GM12878 (cell line): ENCODE measurements around the gene GRN. TPM values are rescaled to one million over a fixed set of nuclear protein-coding genes. Genes with fewer than 3 reads are reported as not detected.

Experiments
- ATAC-seq: fragments of 200-7000 bp; cut with Tn5 transposase; 3 replicates; pipeline ENCODE4 v1.9.1; 2020; ENCODE audit warnings: mild to moderate bottlenecking, moderate library complexity
- BruUV-seq: library from RNA; stranded (reverse); fragments of 400-500 nt; replicated peaks from 2 replicates; lab custom pipeline; 2021; lab: Mats Ljungman, UMichigan
- CTCF ChIA-PET: fragments of 300-600 bp; sonication (Branson Sonifier 250); formaldehyde crosslinking; extraction: SDS; loops from one replicate; lab custom pipeline; 2021; ENCODE audit warnings: inconsistent platforms; lab: Yijun Ruan, JAX
- POLR2A ChIA-PET: fragments of 350-600 bp; formaldehyde crosslinking; extraction: SDS; loops from one replicate; lab custom pipeline; 2021; ENCODE audit warnings: inconsistent platforms; lab: Charles Lee
- RAD21 ChIA-PET: fragments of 300-600 bp; sonication (Branson Sonifier 250); formaldehyde crosslinking; loops from one replicate; lab custom pipeline; 2023; ENCODE audit warnings: antibody characterized with exemption; ENCODE audit not compliant: unreplicated experiment; lab: Charles Lee
- SMC1A ChIA-PET: fragments of 300-600 bp; sonication (Branson Sonifier 250); formaldehyde crosslinking; loops from one replicate; lab custom pipeline; 2023; ENCODE audit not compliant: unreplicated experiment, uncharacterized antibody; lab: Charles Lee
- DNase-seq: peaks from one replicate; pipeline ENCODE4 v3.0.0-alpha.2; 2011; ENCODE audit warnings: low read depth, low spot score
- FAIRE-seq: peaks from 3 replicates; lab custom pipeline; 2011; peaks lifted over from hg19 to GRCh38; lab: Jason Lieb, UNC
- H2AFZ ChIP-seq: 2 replicates; pipeline ENCODE4 v1.6.0; 2011; ENCODE audit warnings: low read depth, low read length, control low read depth; ENCODE audit not compliant: control insufficient read depth
- H3K27ac ChIP-seq: 2 replicates; pipeline ENCODE4 v1.5.1; 2011; ENCODE audit warnings: control low read depth; ENCODE audit not compliant: control insufficient read depth, insufficient read depth
- H3K27me3 ChIP-seq, 2 experiments: replicated peaks in 1 of 2; 2 replicates each; pipeline versions ENCODE4 v1.6.0 to v1.6.1; 2011; ENCODE audit warnings: low read length in 1 of 2; ENCODE audit not compliant: control insufficient read depth in 2 of 2, insufficient read depth in 2 of 2
- H3K36me3 ChIP-seq, 2 experiments: 2 replicates each; pipeline ENCODE4 v1.5.1; 2011; ENCODE audit warnings: low read length in 1 of 2; ENCODE audit not compliant: control insufficient read depth in 2 of 2, insufficient read depth in 2 of 2
- H3K4me1 ChIP-seq: 2 replicates; pipeline ENCODE4 v1.6.1; 2011; ENCODE audit warnings: mild to moderate bottlenecking, low read length, moderate library complexity, mixed read lengths; ENCODE audit not compliant: control insufficient read depth, insufficient read depth
- H3K4me2 ChIP-seq: 2 replicates; pipeline ENCODE4 v1.6.0; 2011; ENCODE audit warnings: control low read depth; ENCODE audit not compliant: control insufficient read depth, insufficient read depth
- H3K4me3 ChIP-seq: fragments of 200-600 bp; sonication (generic); 2 replicates; pipeline ENCODE4 v1.5.1; 2016
- H3K79me2 ChIP-seq: 2 replicates; pipeline ENCODE4 v1.6.0; 2011; ENCODE audit warnings: low read length; ENCODE audit not compliant: control insufficient read depth, insufficient read depth
- H3K9ac ChIP-seq: 2 replicates; pipeline ENCODE4 v1.8.0; 2011; ENCODE audit warnings: low read length, control low read depth, mixed read lengths; ENCODE audit not compliant: control insufficient read depth, insufficient read depth
- H3K9me3 ChIP-seq: replicated peaks from 3 replicates; pipeline ENCODE4 v1.5.1; 2011; ENCODE audit warnings: mild to moderate bottlenecking, low read length; ENCODE audit not compliant: control insufficient read depth, insufficient read depth
- H4K20me1 ChIP-seq: 2 replicates; pipeline ENCODE4 v1.6.0; 2011; ENCODE audit not compliant: control insufficient read depth, insufficient read depth
- CBX3 ChIP-seq: fragments of 200-600 bp; sonication (generic); IDR thresholded peaks from 2 replicates; pipeline ENCODE4 v1.6.1; 2016; ENCODE audit warnings: low read depth, borderline replicate concordance
- CBX5 ChIP-seq: sonication (generic); IDR thresholded peaks from 2 replicates; pipeline ENCODE4 v1.6.1; 2016; ENCODE audit warnings: low read depth, moderate library complexity, mild to moderate bottlenecking, inconsistent platforms
- CHD4 ChIP-seq: fragments of 200-600 bp; sonication (generic); IDR thresholded peaks from 2 replicates; pipeline ENCODE4 v1.6.1; 2016; ENCODE audit warnings: mild to moderate bottlenecking
- FOXK2 ChIP-seq: fragments of 450-650 bp; IDR thresholded peaks from 2 replicates; pipeline ENCODE4 v1.6.1; 2017; ENCODE audit warnings: mild to moderate bottlenecking, moderate library complexity
- MEF2B ChIP-seq: fragments of 450-650 bp; IDR thresholded peaks from 2 replicates; pipeline ENCODE4 v1.6.1; 2018; ENCODE audit warnings: mild to moderate bottlenecking, moderate library complexity; ENCODE audit not compliant: partially characterized antibody, poor library complexity, severe bottlenecking
- MTA2 ChIP-seq: fragments of 450-650 bp; IDR thresholded peaks from 2 replicates; pipeline ENCODE4 v1.6.1; 2016; ENCODE audit warnings: low read depth, mild to moderate bottlenecking, moderate library complexity
- NFYB ChIP-seq: IDR thresholded peaks from 2 replicates; pipeline ENCODE4 v1.6.1; 2011; ENCODE audit warnings: low read depth, mild to moderate bottlenecking, low read length, improper control_type of control experiment, moderate library complexity; ENCODE audit not compliant: insufficient read depth
- SMARCA5 ChIP-seq: fragments of 450-650 bp; IDR thresholded peaks from 2 replicates; pipeline ENCODE4 v1.6.1; 2017; ENCODE audit warnings: mild to moderate bottlenecking
- SUZ12 ChIP-seq: fragments of 200-600 bp; sonication (generic); IDR thresholded peaks from one replicate; pipeline ENCODE4 v1.6.1; 2018; ENCODE audit warnings: antibody characterized with exemption, mild to moderate bottlenecking; ENCODE audit not compliant: unreplicated experiment
- WGBS: methylation state at CpG from one replicate; pipeline ENCODE4 v1.1.6; 2016; ENCODE audit warnings: low lambda C conversion rate; ENCODE audit not compliant: insufficient replicate concordance, insufficient coverage; ENCODE audit errors: missing lambda C conversion rate; 5-methylcytosine and 5-hydroxymethylcytosine counted together
- in situ Hi-C: fragments of 300-500 bp; cut with MboI; formaldehyde crosslinking; loops from 9 replicates; pipeline ENCODE4 v1.14.3; 2018; ENCODE audit warnings: mixed read lengths
- intact Hi-C: fragments of 100-400 bp; cut with micrococcal nuclease; formaldehyde crosslinking; loops from one replicate; pipeline ENCODE4 v1.14.2; 2022; ENCODE audit not compliant: unreplicated experiment
- polyA plus RNA-seq, 11 experiments: library from polyadenylated mRNA; depleted of rRNA in 4 of 11; unstranded in 6 of 11; stranded (reverse) in 5 of 11; fragments of >200 nt; fragmentation: Nextera tagmentation in 4 of 11; fragmentation: Illumina TruSeq in 1 of 11; extraction: Ambion mirVana in 4 of 11; extraction: Trizol in 1 of 11; gene quantifications; 1 replicate in 1 of 11; 2 replicates in 10 of 11; pipeline versions ENCODE4 v1.2.1 to v1.2.3, GENCODE V29; 2011 to 2016; ENCODE audit warnings: inconsistent platforms in 2 of 11, missing spikeins in 2 of 11, low read depth in 1 of 11
- total RNA-seq, 4 experiments: library from RNA; depleted of rRNA in 3 of 4; stranded (reverse); fragments of >200 nt in 3 of 4; fragmentation: Illumina TruSeq in 1 of 4; extraction: Trizol in 1 of 4; gene quantifications; 2 replicates each; pipeline versions ENCODE4 v1.2.1 to v1.2.3, GENCODE V29; 2013 to 2021
- TF ChIP-seq, protein P1 (sequence below): fragments of 450-650 bp; IDR thresholded peaks from 2 replicates; pipeline ENCODE4 v1.6.1; 2017; ENCODE audit warnings: antibody characterized with exemption, mild to moderate bottlenecking, moderate library complexity
- TF ChIP-seq, protein P2 (sequence below): fragments of 450-650 bp; IDR thresholded peaks from 2 replicates; pipeline ENCODE4 v1.6.1; 2018; ENCODE audit warnings: mild to moderate bottlenecking, low read depth, moderate library complexity; ENCODE audit not compliant: partially characterized antibody

GRN gene
- total and polyA plus RNA-seq, 10 of the 15 experiments (the other 5 are each of a cell fraction or from before 2014, with no cell fraction given), result 22.3 to 389 (median 139) TPM

DNA sequence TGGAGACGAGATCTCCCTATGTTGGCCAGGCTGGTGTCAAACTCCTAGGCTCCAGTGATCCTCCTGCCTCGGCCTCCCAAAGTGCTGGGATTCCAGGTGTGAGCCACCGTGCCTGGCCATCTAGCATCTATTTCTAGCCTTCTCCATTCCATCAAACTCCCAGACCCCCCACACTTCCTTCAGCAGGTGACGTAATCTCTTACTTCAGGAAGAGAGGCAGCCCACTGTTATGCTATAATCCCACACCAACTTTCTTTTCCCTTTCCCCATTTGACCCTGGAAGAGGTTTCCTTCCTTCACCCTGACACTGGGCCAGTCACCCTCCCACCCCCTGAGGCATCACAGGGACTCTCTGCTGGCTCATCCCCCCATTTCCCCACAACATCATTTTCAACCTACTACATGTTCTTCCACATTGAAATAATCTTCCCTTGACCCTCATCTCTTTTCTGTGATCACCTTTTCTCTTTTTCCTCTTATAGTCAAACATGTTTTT is 36.8 kb downstream of the GRN start (continued):
- TF ChIP-seq SMARCA5 (no peak), CBX3 (no peak), FOXK2 (no peak), SUZ12 (no peak), CBX5 (no peak), MTA2 (no peak)

DNA sequence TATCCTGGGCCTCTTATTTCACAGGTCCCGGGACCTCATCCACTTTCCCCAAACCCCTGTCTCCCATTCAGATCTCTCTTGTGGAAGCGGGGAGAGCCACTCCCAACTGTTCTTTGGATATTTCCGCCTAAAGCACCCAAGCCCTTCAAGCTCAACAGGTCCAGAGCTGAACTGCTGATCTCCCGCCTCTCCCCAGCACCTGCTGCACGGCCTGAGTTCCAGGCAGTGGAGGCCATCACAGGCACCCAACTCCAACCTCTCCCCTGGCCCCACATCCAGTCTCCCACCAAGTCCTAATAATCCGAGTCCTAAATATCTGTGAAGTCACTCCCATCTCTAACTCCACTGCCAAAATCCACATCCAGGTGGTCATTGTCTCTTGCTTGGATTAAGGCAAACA is 37.8 kb downstream of the GRN start:
- no peak overlapping the region for H3K4me3 ChIP-seq
- TF ChIP-seq MEF2B, result no peak
- TF ChIP-seq, protein P1, sequence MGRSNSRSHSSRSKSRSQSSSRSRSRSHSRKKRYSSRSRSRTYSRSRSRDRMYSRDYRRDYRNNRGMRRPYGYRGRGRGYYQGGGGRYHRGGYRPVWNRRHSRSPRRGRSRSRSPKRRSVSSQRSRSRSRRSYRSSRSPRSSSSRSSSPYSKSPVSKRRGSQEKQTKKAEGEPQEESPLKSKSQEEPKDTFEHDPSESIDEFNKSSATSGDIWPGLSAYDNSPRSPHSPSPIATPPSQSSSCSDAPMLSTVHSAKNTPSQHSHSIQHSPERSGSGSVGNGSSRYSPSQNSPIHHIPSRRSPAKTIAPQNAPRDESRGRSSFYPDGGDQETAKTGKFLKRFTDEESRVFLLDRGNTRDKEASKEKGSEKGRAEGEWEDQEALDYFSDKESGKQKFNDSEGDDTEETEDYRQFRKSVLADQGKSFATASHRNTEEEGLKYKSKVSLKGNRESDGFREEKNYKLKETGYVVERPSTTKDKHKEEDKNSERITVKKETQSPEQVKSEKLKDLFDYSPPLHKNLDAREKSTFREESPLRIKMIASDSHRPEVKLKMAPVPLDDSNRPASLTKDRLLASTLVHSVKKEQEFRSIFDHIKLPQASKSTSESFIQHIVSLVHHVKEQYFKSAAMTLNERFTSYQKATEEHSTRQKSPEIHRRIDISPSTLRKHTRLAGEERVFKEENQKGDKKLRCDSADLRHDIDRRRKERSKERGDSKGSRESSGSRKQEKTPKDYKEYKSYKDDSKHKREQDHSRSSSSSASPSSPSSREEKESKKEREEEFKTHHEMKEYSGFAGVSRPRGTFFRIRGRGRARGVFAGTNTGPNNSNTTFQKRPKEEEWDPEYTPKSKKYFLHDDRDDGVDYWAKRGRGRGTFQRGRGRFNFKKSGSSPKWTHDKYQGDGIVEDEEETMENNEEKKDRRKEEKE, result no peak
- TF ChIP-seq SUZ12, result no peak
- TF ChIP-seq CHD4, result no peak
- TF ChIP-seq CBX5, result no peak
- no peak for TF ChIP-seq NFYB
- TF ChIP-seq, protein P2, sequence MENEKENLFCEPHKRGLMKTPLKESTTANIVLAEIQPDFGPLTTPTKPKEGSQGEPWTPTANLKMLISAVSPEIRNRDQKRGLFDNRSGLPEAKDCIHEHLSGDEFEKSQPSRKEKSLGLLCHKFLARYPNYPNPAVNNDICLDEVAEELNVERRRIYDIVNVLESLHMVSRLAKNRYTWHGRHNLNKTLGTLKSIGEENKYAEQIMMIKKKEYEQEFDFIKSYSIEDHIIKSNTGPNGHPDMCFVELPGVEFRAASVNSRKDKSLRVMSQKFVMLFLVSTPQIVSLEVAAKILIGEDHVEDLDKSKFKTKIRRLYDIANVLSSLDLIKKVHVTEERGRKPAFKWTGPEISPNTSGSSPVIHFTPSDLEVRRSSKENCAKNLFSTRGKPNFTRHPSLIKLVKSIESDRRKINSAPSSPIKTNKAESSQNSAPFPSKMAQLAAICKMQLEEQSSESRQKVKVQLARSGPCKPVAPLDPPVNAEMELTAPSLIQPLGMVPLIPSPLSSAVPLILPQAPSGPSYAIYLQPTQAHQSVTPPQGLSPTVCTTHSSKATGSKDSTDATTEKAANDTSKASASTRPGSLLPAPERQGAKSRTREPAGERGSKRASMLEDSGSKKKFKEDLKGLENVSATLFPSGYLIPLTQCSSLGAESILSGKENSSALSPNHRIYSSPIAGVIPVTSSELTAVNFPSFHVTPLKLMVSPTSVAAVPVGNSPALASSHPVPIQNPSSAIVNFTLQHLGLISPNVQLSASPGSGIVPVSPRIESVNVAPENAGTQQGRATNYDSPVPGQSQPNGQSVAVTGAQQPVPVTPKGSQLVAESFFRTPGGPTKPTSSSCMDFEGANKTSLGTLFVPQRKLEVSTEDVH, result no peak
- TF ChIP-seq, all 136 proteins: peak for 0
- POLR2A ChIA-PET, result no interaction called here
- no peaks in the 10 kb centered on the region for H3K36me3 ChIP-seq
- ATAC-seq (no peak), DNase-seq (no peak), FAIRE-seq (no peak)
- no peak overlapping the region for H3K4me2 ChIP-seq
- CTCF ChIA-PET, result no interaction called here
- intact Hi-C loops (no loop called here), in situ Hi-C loops (no loop called here)
- no peaks in the 10 kb centered on the region for H4K20me1 ChIP-seq
- WGBS, result 56% methylated on average over 6 of the region's 6 CpGs
- no TSS peak for BruUV-seq
- RAD21 ChIA-PET, result interaction anchor here (0.6 kb wide), 1 partner anchor 1316 kb away, joined by 5 read pairs; no protein-coding TSS in a partner anchor
- no peak overlapping the region for H2AFZ ChIP-seq
- no peak overlapping the region for H3K9ac ChIP-seq
- H3K4me1 ChIP-seq, result no peaks in the 10 kb centered on the region
- SMC1A ChIA-PET, result no interaction called here
- no peaks in the 10 kb centered on the region for H3K79me2 ChIP-seq
- H3K27me3 ChIP-seq, result no peaks in the 10 kb centered on the region; a peak in 2 of 4 replicates
- no peak overlapping the region for H3K27ac ChIP-seq
- H3K9me3 ChIP-seq, result no peaks in the 10 kb centered on the region
